Measurements from ENCODE around the gene CCL4.

- no peak for TF ChIP-seq RAD21 (IDR thresholded peaks at IDR 0.05; ENCODE audit: low read depth)
- TF ChIP-seq CTCF (IDR thresholded peaks at IDR 0.05 in 2 of 3, conservative IDR thresholded peaks at IDR 0.05 in 1 of 3; ENCODE audit: borderline replicate concordance in 1 of 3, insufficient read depth in 1 of 3, low read depth in 2 of 3, low read length in 2 of 3), result no peak
- TF ChIP-seq MAX (IDR thresholded peaks at IDR 0.05), result no peak
- TF ChIP-seq EGR1 (IDR thresholded peaks at IDR 0.05; ENCODE audit: low read depth), result no peak
- TF ChIP-seq POLR2A (IDR thresholded peaks at IDR 0.05; ENCODE audit: borderline replicate concordance, extremely low read depth, insufficient read depth, insufficient read length), result no peak
- no peak for TF ChIP-seq ZNF274 (IDR thresholded peaks at IDR 0.05; ENCODE audit: low read depth, low read length)
- TF ChIP-seq POLR2AphosphoS5 (IDR thresholded peaks at IDR 0.05; ENCODE audit: low read depth, low read length), result no peak
- no peak for TF ChIP-seq SIN3A (IDR thresholded peaks at IDR 0.05; ENCODE audit: low read depth)
- TF ChIP-seq TCF7L2 (IDR thresholded peaks at IDR 0.05; ENCODE audit: borderline replicate concordance, extremely low read depth, insufficient read depth, insufficient read length), result no peak
- no peak for TF ChIP-seq SP1 (IDR thresholded peaks at IDR 0.05; ENCODE audit: low read depth)
- no peak for TF ChIP-seq CBX3 (IDR thresholded peaks at IDR 0.05; ENCODE audit: low read depth)
- TF ChIP-seq ATF3 (IDR thresholded peaks at IDR 0.05), result no peak
Measured at GRCh38 chr17:36120221-36120620, 16.6 kb downstream of the CCL4 start.
